Activated CD4-positive, alpha-beta T cell treated with anti-CD3 and anti-CD28 coated beads for 48 hours (primary cell): ENCODE results near the gene ACSS2.

ENCODE experiments used
- DNase-seq: peaks from one replicate; pipeline ENCODE4 v3.0.0-alpha.2; 2020

Gene ACSS2

GRCh38 chr20:34951252-34951651 is 74.8 kb downstream of the ACSS2 start:
- no peak for DNase-seq

DNA sequence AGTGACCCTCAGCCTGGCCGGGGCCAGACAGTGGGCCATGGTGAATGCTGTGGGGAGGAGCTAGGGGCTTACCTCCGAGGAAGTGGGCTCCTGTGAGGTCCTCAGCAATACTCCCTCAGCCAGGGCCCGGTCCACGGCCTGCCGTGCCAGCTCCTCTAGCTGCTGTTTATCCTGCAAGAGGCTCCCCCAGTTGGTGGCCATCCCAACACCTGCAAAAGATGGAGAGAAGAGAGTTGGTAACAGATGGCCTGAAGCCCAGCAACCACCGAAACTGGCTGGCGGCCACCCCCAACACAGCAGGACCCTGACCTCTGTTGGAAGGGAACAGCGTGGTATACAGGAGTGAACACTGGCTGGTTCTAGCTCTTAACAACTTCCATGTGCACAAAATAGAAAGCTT is 75.2 kb downstream of the ACSS2 start:
- no peak for DNase-seq

DNA sequence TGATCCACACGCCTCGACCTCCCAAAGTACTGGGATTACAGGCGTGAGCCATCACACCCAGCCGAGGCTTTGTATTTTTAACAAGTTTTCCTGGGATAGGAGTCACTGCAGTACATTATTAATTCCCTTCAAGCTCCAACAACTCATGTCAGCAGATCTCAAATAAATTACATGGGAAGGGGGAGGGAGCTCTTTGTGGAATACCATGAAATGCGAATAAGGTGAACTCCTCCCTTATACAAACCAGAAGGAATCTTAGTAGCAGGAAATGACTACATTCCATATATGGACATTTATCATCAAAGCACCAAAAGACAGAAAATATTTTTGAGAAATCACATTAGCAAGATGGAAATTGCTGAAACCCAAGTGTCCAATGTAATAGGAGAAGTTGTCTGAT is 76.3 kb downstream of the ACSS2 start:
- no peak for DNase-seq

DNA sequence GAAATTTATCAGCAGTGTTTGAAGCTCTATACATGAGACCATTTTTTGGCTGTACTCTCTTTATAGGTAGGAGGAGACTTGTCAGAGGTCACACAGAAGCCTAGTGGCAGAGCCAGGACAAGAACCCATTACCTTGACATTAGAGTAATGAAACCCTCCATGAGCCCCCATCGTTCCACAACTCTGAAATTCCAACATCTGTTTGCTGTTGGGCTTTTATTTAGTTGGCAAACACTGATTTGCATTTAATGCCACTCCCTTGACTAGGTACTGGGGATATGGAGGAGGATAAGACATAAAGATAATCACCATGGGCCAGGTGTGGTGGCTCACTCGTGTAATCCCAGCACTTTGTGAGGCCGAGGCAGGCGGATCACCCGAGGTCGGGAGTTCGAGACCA is 77.5 kb downstream of the ACSS2 start:
- DNase-seq: no peak

- DNase-seq: no peak
Measured at GRCh38 chr20:34954904-34955230, 78.5 kb downstream of the ACSS2 start.

DNA sequence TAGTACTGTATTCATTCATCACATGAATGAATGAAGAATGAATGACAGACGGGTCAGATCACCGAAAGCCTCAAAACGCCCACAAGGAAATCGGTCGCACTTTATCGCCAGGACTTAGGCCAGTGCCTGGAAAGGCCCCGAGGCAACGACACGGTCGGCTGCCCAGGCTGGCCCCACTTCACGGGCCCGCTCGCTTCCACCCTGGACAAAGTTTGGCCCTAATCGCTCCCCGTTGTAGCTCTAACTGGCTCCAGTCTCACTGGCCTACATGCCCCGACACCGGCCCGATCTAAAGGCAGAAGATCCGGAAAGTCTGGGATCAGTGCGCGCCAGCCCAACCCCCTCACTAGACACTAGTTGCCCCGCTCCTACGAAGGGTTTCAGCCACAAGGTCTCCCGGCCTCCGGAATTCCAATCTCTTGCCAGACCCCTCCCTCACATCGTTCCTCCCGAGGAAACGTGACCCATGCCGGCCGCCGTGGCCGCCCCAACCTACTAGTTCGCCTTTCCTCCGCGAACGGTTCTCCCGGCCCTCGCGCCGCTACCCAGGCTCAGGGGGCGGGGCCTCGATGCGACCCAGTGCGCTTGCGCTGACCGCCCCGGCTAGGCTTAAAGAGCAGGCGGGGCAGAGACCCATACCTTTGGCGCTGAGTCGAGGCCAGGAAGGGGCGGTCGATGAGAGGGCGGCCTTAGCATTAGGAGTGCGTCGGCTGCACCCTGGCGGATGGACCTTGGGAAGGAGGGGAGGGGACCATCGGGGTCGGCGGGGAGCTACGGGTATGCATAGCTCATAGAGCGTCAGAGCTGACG is 79.0 kb downstream of the ACSS2 start, which contains the start of the genes GSS and MYH7B:
Gene GSS, minus strand, starts transcription at position 576 of the 810 bp plus-strand sequence. CDS start 3,954 bp downstream, outside the sequence.
Gene MYH7B, plus strand, starts transcription at position 638 of the 810 bp plus-strand sequence. CDS start 22,138 bp downstream, outside the sequence.
- peak; percentile 99 for DNase-seq

GRCh38 chr20:34956041-34956458 is 79.6 kb downstream of the ACSS2 start:
- no peak for DNase-seq

GRCh38 chr20:34956751-34957472 is 80.5 kb downstream of the ACSS2 start:
- no peak for DNase-seq

- DNase-seq: no peak
Measured at GRCh38 chr20:34964486-34964885, 88.1 kb downstream of the ACSS2 start.

DNA sequence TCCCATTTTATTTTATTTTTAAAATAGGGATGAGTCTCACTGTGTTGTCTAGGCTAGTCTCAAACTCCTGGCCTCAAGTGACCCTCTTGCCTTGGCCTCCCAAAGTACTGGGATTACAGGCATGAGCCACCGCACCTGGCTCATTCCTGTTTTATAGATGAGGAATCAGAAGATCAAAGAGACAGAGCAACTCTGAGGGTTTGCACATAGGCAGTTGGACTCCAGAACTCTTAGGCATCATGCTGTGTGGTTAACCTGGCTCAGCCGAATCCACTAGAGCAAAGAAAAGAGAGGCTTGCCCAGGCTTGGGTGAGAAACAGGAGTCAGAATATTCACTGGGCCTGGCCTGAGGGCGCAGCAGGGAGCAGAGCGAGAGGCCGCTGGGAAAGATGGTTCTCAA is 88.6 kb downstream of the ACSS2 start:
- DNase-seq: no peak

DNA sequence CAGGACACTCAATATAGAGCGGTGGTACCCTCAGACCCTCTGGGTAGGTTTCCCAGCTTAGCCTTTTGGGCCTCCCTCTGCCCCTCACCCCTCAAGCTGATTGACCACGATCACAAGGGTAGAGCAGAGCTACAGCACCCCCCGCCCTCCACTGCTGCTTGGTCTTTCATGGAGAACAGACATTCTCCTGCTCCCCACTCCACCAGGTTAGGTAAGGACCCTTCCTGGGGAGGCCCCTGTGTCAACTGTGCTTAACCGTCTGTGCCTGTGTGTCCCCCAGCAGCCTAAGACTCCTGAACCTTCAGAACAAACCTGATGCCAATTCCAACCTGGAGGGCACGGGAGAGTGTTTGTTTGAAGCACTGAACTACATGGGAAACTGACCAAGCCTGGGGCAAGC is 91.0 kb downstream of the ACSS2 start:
- no peak for DNase-seq

DNA sequence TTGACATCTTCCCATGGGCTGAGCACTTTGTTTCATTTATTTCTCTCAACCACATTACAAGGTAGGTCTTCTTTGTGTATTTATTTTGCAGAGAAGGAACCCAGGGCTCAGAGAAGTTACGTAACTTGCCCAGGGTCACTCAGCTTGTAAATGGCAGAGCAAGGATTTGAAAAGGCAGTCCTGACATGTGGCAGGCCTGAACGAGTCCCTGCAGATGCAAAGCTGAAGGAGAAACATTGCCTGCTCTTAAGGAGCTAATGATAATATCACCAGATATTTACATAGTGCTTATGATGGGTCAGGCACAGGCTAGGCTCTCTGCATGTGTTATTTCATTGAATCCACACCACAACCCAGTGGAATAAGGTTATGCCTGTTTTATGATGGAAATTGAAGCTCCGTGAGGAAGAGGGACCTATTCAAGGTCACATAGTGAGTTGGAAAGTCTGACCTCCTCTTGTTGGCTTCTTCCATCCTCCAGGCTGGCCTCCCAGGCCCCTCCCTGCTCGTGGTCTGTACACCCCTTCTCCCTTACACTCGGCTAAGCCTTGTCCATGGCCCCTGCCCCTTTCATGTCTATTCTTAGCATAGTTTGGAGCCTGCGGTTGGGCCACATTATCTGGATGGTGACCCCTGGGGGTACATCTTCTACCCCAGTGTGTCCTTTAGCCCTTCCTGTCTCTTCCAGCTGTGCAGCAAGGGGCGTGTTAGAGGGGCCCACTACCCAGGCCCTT is 91.8 kb downstream of the ACSS2 start:
- no peak for DNase-seq

GRCh38 chr20:34970193-34970840 is 93.9 kb downstream of the ACSS2 start:
- DNase-seq: no peak

GRCh38 chr20:34970846-34971560 is 94.6 kb downstream of the ACSS2 start:
- DNase-seq: no peak

DNA sequence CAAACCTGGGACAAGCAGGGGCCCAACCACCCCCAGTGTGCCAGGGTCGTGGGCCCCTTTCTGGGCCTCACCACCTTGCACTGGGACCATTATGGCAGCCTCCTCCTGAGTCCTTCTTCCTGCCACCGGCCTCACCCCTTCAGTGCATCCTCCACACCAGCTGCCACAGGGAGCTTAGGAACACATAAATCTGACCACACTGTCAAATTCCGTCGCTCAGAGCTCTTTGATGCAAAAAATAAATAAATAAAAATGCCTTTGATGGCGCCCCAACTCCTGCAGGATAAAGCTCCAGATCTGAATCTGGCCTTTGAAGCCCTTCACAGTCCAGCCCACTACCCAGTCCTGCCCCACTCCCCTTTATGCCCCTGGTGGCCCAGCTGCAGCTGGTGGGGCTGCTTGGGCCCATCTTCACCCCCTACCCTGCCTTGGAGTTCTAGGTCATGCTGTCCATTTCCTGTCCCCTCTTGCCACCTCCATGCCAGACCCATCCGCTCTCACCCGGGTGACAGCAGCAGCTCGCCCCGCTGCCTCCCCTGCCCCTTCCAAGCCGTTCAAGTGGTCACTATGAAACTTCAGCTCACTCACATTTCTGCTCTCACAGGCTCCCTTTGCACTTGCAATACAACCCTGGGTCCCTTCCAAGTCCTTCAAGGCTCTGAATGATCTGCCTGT is 95.3 kb downstream of the ACSS2 start:
- DNase-seq: no peak

GRCh38 chr20:34974246-34974645 is 97.8 kb downstream of the ACSS2 start:
- DNase-seq: no peak

GRCh38 chr20:34976286-34976685 is 99.9 kb downstream of the ACSS2 start:
- DNase-seq: no peak
